ENCODE measurements around the gene SPECC1L. TPM values are rescaled to one million over a fixed set of nuclear protein-coding genes. Genes with fewer than 3 reads are reported as not detected.

The SPECC1L gene
- total and polyA plus RNA-seq, 2 of the 8 experiments (the other 6 are each of a cell fraction or from before 2014, with no cell fraction given): 15.7 to 61.6 TPM

- no peak overlapping the region for H2BK12ac ChIP-seq (ENCODE audit: low read depth, low read length)
- no peak overlapping the region for H2BK120ac ChIP-seq (replicated peaks; ENCODE audit: low read depth, low read length)
- no peak overlapping the region for H3K9ac ChIP-seq (replicated peaks in 1 of 4; ENCODE audit: extremely low read depth in 1 of 4, low read depth in 3 of 4, low read length in 3 of 4)
- no peak for DNase-seq (ENCODE audit: low read depth in 1 of 2, low spot score in 2 of 2)
- H3K23ac ChIP-seq (ENCODE audit: insufficient read length): no peak overlapping the region
- no peaks in the 10 kb centered on the region for H3K79me2 ChIP-seq (ENCODE audit: control insufficient read depth in 1 of 2, insufficient read depth in 2 of 2, low read length in 2 of 2)
- H4K5ac ChIP-seq (ENCODE audit: insufficient read length, low read depth, low read length): no peak overlapping the region
- H4K20me1 ChIP-seq (replicated peaks in 1 of 2; ENCODE audit: control insufficient read depth in 1 of 2, insufficient read depth in 2 of 2, low read length in 2 of 2): no peaks in the 10 kb centered on the region
- H3K4me3 ChIP-seq (ENCODE audit: extremely low read depth in 1 of 4, insufficient read depth in 2 of 4, low read depth in 3 of 4, low read length in 4 of 4): no peak overlapping the region
- H4K91ac ChIP-seq (replicated peaks; ENCODE audit: insufficient read length, low read length): no peak overlapping the region
- peaks cover 3 to 23% (median 15%) of the 10 kb centered on the region in 4 experiments for H3K27me3 ChIP-seq (replicated peaks in 1 of 4; ENCODE audit: control insufficient read depth in 3 of 4, extremely low read depth in 1 of 4, insufficient read depth in 3 of 4, low read length in 3 of 4)
- no peaks in the 10 kb centered on the region for H3K79me1 ChIP-seq (ENCODE audit: low read depth, low read length)
- no peak overlapping the region for H2BK15ac ChIP-seq (ENCODE audit: low read length)
- no peak overlapping the region for H2AFZ ChIP-seq (ENCODE audit: low read length)
- H3K4ac ChIP-seq (replicated peaks; ENCODE audit: insufficient read length, low read depth, low read length): no peak overlapping the region
- H3K27ac ChIP-seq (ENCODE audit: low read depth, low read length): no peak overlapping the region
- H2BK5ac ChIP-seq (ENCODE audit: low read depth, low read length): no peak overlapping the region; the same call in none of the 2 replicates
- no peak overlapping the region for H3K14ac ChIP-seq (ENCODE audit: insufficient read length)
- no peak for FAIRE-seq
- H3K4me2 ChIP-seq (ENCODE audit: insufficient read depth in 1 of 2, low read depth in 2 of 2, low read length in 2 of 2): no peak overlapping the region
- WGBS, 2 experiments (ENCODE audit: extremely low coverage in 1 of 2, insufficient coverage in 1 of 2, insufficient read length in 1 of 2, insufficient replicate concordance in 2 of 2, low coverage in 1 of 2, low lambda C conversion rate in 2 of 2, missing lambda C conversion rate in 1 of 2): 89% methylated on average over 16 of the region's 19 CpGs; no CpG with 5 or more reads in 1 of the 2 experiments
- H4K8ac ChIP-seq (ENCODE audit: extremely low read depth, insufficient read depth, low read length): peak overlapping the region; percentile 14; the same call in 1 of the 2 replicates
- no peaks in the 10 kb centered on the region for H3K9me3 ChIP-seq (ENCODE audit: insufficient read depth in 2 of 2, low read depth in 1 of 2, low read length in 1 of 2)
- no peak overlapping the region for H2BK20ac ChIP-seq (ENCODE audit: low read length)
- H3K23me2 ChIP-seq (ENCODE audit: low read depth, low read length): peaks cover 6% of the 10 kb centered on the region; the same call in 1 of the 2 replicates
- H3K18ac ChIP-seq (ENCODE audit: extremely low read depth, low read length): no peak overlapping the region
- POLR2A ChIA-PET (ENCODE audit: partially characterized antibody): interaction anchor here (0.9 to 1.7 kb wide), 2 partner anchors 17 to 128 kb away, joined by 3 to 4 read pairs; partner anchors contain the start of gene GUCD1
- CTCF ChIA-PET (ENCODE audit: partially characterized antibody): interaction anchor here (0.5 to 3.4 kb wide), 9 partner anchors 9 to 342 kb away, joined by 3 to 33 read pairs (median 4); no protein-coding TSS in a partner anchor
- no peak overlapping the region for H3K56ac ChIP-seq (replicated peaks; ENCODE audit: insufficient read length, low read depth, low read length)
- no peak overlapping the region for H2AK5ac ChIP-seq (ENCODE audit: low read depth, low read length)
- H3K36me3 ChIP-seq (ENCODE audit: control insufficient read depth in 2 of 4, insufficient read depth in 4 of 4, low read length in 3 of 4): no peaks in the 10 kb centered on the region
- H3K4me1 ChIP-seq (replicated peaks in 1 of 4; ENCODE audit: control insufficient read depth in 3 of 4, insufficient read depth in 4 of 4, low read length in 3 of 4): peaks cover 4 to 11% (median 9%) of the 10 kb centered on the region in 4 experiments; a peak in 6 of 7 replicates
- TF ChIP-seq BCL11A (IDR thresholded peaks at IDR 0.05; ENCODE audit: low read depth in 2 of 2, low read length in 2 of 2) (no peak), RNF2 (IDR thresholded peaks at IDR 0.05; ENCODE audit: borderline replicate concordance, low read depth, low read length, missing control alignments, poor library complexity, severe bottlenecking) (no peak), BRCA1 (IDR thresholded peaks at IDR 0.05; ENCODE audit: low read depth, low read length) (no peak), CEBPB (IDR thresholded peaks at IDR 0.05; ENCODE audit: low read depth, low read length) (no peak), RAD21 (IDR thresholded peaks at IDR 0.05 in 1 of 2, conservative IDR thresholded peaks at IDR 0.05 in 1 of 2; ENCODE audit: low read depth in 2 of 2, low read length in 2 of 2) (no peak), KDM1A (IDR thresholded peaks at IDR 0.05; ENCODE audit: borderline replicate concordance, low read length) (no peak), KDM4A (IDR thresholded peaks at IDR 0.05; ENCODE audit: low read depth, low read length, severe bottlenecking) (no peak), SIN3A (conservative IDR thresholded peaks at IDR 0.05 in 1 of 2, IDR thresholded peaks at IDR 0.05 in 1 of 2; ENCODE audit: low read depth in 1 of 2, low read length in 2 of 2) (no peak), HDAC2 (IDR thresholded peaks at IDR 0.05; ENCODE audit: borderline replicate concordance in 1 of 2, low read depth in 2 of 2, low read length in 2 of 2) (no peak), SP4 (IDR thresholded peaks at IDR 0.05; ENCODE audit: low read length) (no peak), POU5F1 (IDR thresholded peaks at IDR 0.05; ENCODE audit: low read depth, low read length) (no peak)
Observed at GRCh38 chr22:24426851-24427499, 156.3 kb downstream of the SPECC1L start.
